OCI-LY7 (cell line): ENCODE measurements around the gene CTBP1. TPM values are rescaled to one million over a fixed set of nuclear protein-coding genes. Genes with fewer than 3 reads are reported as not detected.
A peak's percentile ranks its signal among the peaks of the same experiment; 100 is the strongest.

Source experiments
- BruUV-seq: library from RNA; stranded (reverse); fragments of 400-500 nt; replicated peaks from 2 replicates; lab custom pipeline; 2021; lab: Mats Ljungman, UMichigan
- CTCF ChIA-PET: fragments of 300-600 bp; sonication (Branson Sonifier 250); formaldehyde crosslinking; loops from one replicate; lab custom pipeline; 2022; ENCODE audit warnings: antibody characterized with exemption; ENCODE audit not compliant: unreplicated experiment; lab: Charles Lee
- POLR2A ChIA-PET: fragments of 300-600 bp; sonication (Branson Sonifier 250); formaldehyde crosslinking; loops from one replicate; lab custom pipeline; 2022; ENCODE audit warnings: antibody characterized with exemption; lab: Charles Lee
- DNase-seq: peaks from one replicate; pipeline ENCODE4 v3.0.0-alpha.2; 2015; ENCODE audit warnings: low spot score
- H2AFZ ChIP-seq: fragments of 200-600 bp; sonication (generic), shearing (Covaris generic); 2 replicates; pipeline ENCODE4 v1.6.1; 2014; ENCODE audit warnings: mild to moderate bottlenecking, antibody characterized with exemption, low read length, moderate library complexity
- H3K27ac ChIP-seq: fragments of 200-600 bp; sonication (generic); 2 replicates; pipeline ENCODE4 v1.5.1; 2014; ENCODE audit warnings: mixed run types, low read depth, mild to moderate bottlenecking, moderate library complexity, low read length, inconsistent platforms; ENCODE audit not compliant: poor library complexity, severe bottlenecking
- H3K36me3 ChIP-seq: fragments of 200-600 bp; sonication (generic); 2 replicates; pipeline ENCODE4 v1.6.1; 2014; ENCODE audit warnings: mild to moderate bottlenecking, antibody characterized with exemption, low read length, moderate library complexity, mixed read lengths; ENCODE audit not compliant: insufficient read depth
- H3K4me1 ChIP-seq: fragments of 200-600 bp; sonication (generic); 2 replicates; pipeline ENCODE4 v1.5.1; 2014; ENCODE audit warnings: mild to moderate bottlenecking, low read length; ENCODE audit not compliant: insufficient read depth, poor library complexity, severe bottlenecking
- H3K4me2 ChIP-seq: fragments of 200-600 bp; sonication (generic); 2 replicates; pipeline ENCODE4 v1.6.1; 2014; ENCODE audit warnings: mild to moderate bottlenecking, low read length
- H3K4me3 ChIP-seq: fragments of 200-600 bp; sonication (generic); 2 replicates; pipeline ENCODE4 v1.5.1; 2014; ENCODE audit warnings: mild to moderate bottlenecking, low read depth, low read length; ENCODE audit not compliant: poor library complexity, severe bottlenecking
- H3K79me2 ChIP-seq: fragments of 200-600 bp; sonication (generic); 2 replicates; pipeline ENCODE4 v1.6.1; 2016; ENCODE audit warnings: low read depth, mild to moderate bottlenecking, low read length, moderate library complexity, mixed read lengths; ENCODE audit not compliant: insufficient read depth
- H3K9me2 ChIP-seq: fragments of 200-600 bp; sonication (generic); 2 replicates; pipeline ENCODE4 v1.6.1; 2016; ENCODE audit warnings: mild to moderate bottlenecking, low read length, mixed read lengths; ENCODE audit not compliant: insufficient read depth
- H3K9me3 ChIP-seq: fragments of 200-600 bp; sonication (generic); 2 replicates; pipeline ENCODE4 v1.6.1; 2014; ENCODE audit warnings: mild to moderate bottlenecking, mixed run types, low read length, mixed read lengths
- H4K20me1 ChIP-seq: fragments of 200-600 bp; sonication (generic); 2 replicates; pipeline ENCODE4 v1.6.1; 2014; ENCODE audit warnings: mild to moderate bottlenecking, antibody characterized with exemption, low read length, moderate library complexity, mixed read lengths; ENCODE audit not compliant: insufficient read depth
- EZH2phosphoT487 ChIP-seq: fragments of 200-600 bp; sonication (generic); IDR thresholded peaks from 2 replicates; pipeline ENCODE4 v1.6.1; 2018; ENCODE audit warnings: low read depth, borderline replicate concordance, mild to moderate bottlenecking, mixed run types, antibody characterized with exemption, low read length, moderate library complexity, mixed read lengths
- intact Hi-C: fragments of 100-400 bp; cut with micrococcal nuclease; formaldehyde crosslinking; loops from one replicate; pipeline ENCODE4 v1.10.0; 2022; ENCODE audit not compliant: unreplicated experiment
- total RNA-seq, 2 experiments: library from RNA; depleted of rRNA in 1 of 2; stranded (reverse); fragments of >200 nt in 1 of 2; shearing (Covaris generic) in 1 of 2; gene quantifications; 2 replicates each; pipeline ENCODE4 v1.2.3, GENCODE V29; 2014 to 2022
- TF ChIP-seq, protein P1 (sequence below): fragments of 200-600 bp; sonication (generic); conservative IDR thresholded peaks from 2 replicates; pipeline ENCODE4 v1.5.1; 2014; ENCODE audit warnings: mild to moderate bottlenecking, antibody characterized with exemption, low read length, moderate library complexity, mixed read lengths

CTBP1 gene
- total RNA-seq, 2 experiments from 2014 or later: 238 to 311 TPM

DNA sequence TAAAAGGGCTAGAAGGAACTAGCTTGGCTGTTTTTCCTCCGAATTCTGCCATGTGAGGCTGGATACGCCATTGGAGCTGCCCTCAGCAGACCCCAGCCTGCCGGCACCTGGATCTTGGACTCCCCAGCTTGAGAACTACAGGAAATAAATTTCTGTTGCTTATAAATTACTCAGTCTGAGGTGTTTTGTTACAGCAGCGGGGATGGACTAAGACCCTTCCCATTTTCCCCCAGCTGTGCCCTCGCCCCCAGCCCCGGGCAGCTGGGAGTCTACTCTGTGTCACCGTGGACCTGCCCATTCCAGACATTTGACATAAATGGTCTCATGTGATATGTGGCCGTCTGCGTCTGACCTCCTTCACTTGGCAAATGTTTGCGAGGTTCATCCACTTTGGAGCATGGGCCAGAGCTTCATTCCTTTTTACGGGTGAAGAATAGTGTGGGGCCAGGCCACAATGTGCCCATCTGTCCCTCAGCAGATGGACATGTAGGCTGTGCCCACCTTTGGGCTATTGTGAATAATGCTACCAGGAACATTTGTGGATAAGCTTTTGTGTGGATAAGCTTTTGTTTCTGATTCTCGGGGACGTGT, 45.8 kb downstream of the CTBP1 start:
- no TSS peak for BruUV-seq
- Histone ChIP-seq H3K79me2 (no peaks in the 10 kb centered on the region), H4K20me1 (no peaks in the 10 kb centered on the region), H3K4me3 (no peak overlapping the region), H3K27ac (no peak overlapping the region), H3K9me2 (no peaks in the 10 kb centered on the region), H2AFZ (no peak overlapping the region), H3K36me3 (peaks cover 13% of the 10 kb centered on the region), H3K9me3 (no peaks in the 10 kb centered on the region), H3K4me1 (peaks cover 25% of the 10 kb centered on the region), H3K4me2 (no peak overlapping the region)
- POLR2A ChIA-PET: interaction anchor here (0.6 to 1.2 kb wide), 2 partner anchors 12 to 49 kb away, joined by 3 to 6 read pairs; no protein-coding TSS in a partner anchor
- no peak for DNase-seq
- CTCF ChIA-PET: no interaction called here
- no peak for TF ChIP-seq EZH2phosphoT487
- TF ChIP-seq, protein P1, sequence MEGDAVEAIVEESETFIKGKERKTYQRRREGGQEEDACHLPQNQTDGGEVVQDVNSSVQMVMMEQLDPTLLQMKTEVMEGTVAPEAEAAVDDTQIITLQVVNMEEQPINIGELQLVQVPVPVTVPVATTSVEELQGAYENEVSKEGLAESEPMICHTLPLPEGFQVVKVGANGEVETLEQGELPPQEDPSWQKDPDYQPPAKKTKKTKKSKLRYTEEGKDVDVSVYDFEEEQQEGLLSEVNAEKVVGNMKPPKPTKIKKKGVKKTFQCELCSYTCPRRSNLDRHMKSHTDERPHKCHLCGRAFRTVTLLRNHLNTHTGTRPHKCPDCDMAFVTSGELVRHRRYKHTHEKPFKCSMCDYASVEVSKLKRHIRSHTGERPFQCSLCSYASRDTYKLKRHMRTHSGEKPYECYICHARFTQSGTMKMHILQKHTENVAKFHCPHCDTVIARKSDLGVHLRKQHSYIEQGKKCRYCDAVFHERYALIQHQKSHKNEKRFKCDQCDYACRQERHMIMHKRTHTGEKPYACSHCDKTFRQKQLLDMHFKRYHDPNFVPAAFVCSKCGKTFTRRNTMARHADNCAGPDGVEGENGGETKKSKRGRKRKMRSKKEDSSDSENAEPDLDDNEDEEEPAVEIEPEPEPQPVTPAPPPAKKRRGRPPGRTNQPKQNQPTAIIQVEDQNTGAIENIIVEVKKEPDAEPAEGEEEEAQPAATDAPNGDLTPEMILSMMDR: no peak
- intact Hi-C loops: loop anchor here (5.0 kb wide), 1 partner anchor 44 kb away; the partner anchor contains the start of gene CTBP1

DNA sequence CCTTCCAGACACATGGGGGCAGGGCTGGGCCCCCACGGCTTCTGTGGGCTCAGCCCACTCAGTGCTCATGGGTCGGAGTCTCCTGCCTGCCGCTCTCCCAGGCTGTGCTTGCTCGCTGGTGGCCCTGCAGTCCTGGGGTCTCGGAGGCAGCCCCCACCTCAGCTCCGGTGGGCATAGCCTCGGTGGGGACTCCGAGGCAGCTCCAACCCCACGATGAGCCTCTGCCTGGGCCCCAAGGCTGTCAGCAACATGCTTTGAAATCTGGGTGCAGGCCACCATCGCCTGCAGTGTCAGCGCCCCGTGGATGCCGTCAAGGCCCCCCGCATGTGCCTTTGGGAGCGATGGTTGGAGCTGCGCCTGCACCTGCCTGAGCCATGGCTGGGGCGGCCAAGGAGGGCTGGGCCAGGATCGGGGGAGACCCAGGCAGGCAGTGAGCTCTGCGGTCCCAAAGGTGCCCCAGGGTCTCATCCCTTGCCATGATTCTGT, 46.4 kb downstream of the CTBP1 start:
- Histone ChIP-seq H3K4me3 (no peak overlapping the region), H3K4me1 (peaks cover 25% of the 10 kb centered on the region), H3K79me2 (no peaks in the 10 kb centered on the region), H3K9me3 (no peaks in the 10 kb centered on the region), H3K27ac (peak overlapping the region; percentile 36), H2AFZ (no peak overlapping the region), H3K36me3 (peaks cover 13% of the 10 kb centered on the region), H4K20me1 (no peaks in the 10 kb centered on the region), H3K9me2 (no peaks in the 10 kb centered on the region), H3K4me2 (no peak overlapping the region)
- CTCF ChIA-PET: no interaction called here
- TF ChIP-seq EZH2phosphoT487: no peak
- TF ChIP-seq, protein P1: no peak
- no peak for DNase-seq
- intact Hi-C loops: loop anchor here (5.0 kb wide), 1 partner anchor 45 kb away; the partner anchor contains the start of gene CTBP1
- no TSS peak for BruUV-seq
- POLR2A ChIA-PET: no interaction called here
